HL-60 (cell line): ENCODE data around the gene CFAP46.

ENCODE experiments used
- CTCF ChIP-seq: IDR thresholded peaks from one replicate; pipeline ENCODE4 v1.5.1; 2011; ENCODE audit warnings: low read length, control low read depth, inconsistent platforms; ENCODE audit not compliant: insufficient read depth
- GABPA ChIP-seq: IDR thresholded peaks from 2 replicates; pipeline ENCODE4 v1.6.1; 2012; ENCODE audit warnings: low read depth
- POLR2AphosphoS5 ChIP-seq: IDR thresholded peaks from 2 replicates; pipeline ENCODE4 v1.6.1; 2012; ENCODE audit warnings: low read depth
- TF ChIP-seq, protein P1 (sequence below): IDR thresholded peaks from 2 replicates; pipeline ENCODE4 v1.6.1; 2012; ENCODE audit warnings: low read depth; ENCODE audit not compliant: insufficient replicate concordance

DNA sequence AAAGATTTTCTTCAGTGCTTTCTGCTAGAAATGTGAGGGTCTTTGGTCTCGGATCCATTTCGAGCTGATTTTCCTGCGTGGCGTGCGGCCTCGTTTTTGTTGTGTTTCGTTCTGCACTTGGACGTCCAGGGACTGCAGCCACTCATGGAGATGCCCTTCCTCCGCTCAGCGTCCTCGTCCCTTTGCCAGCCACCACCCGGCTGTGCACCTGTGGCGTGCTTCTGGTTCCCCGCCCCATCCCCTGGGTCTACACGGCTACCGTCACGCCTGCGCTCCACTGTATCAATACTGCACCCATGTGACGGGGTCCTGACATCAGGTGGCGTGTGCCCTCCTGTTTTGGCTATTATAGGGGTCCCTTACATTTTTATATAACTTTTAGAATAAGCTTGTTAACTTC lies 113.7 kb downstream of the CFAP46 start:
- TF ChIP-seq CTCF: no peak
- TF ChIP-seq POLR2AphosphoS5: no peak
- TF ChIP-seq, protein P1, sequence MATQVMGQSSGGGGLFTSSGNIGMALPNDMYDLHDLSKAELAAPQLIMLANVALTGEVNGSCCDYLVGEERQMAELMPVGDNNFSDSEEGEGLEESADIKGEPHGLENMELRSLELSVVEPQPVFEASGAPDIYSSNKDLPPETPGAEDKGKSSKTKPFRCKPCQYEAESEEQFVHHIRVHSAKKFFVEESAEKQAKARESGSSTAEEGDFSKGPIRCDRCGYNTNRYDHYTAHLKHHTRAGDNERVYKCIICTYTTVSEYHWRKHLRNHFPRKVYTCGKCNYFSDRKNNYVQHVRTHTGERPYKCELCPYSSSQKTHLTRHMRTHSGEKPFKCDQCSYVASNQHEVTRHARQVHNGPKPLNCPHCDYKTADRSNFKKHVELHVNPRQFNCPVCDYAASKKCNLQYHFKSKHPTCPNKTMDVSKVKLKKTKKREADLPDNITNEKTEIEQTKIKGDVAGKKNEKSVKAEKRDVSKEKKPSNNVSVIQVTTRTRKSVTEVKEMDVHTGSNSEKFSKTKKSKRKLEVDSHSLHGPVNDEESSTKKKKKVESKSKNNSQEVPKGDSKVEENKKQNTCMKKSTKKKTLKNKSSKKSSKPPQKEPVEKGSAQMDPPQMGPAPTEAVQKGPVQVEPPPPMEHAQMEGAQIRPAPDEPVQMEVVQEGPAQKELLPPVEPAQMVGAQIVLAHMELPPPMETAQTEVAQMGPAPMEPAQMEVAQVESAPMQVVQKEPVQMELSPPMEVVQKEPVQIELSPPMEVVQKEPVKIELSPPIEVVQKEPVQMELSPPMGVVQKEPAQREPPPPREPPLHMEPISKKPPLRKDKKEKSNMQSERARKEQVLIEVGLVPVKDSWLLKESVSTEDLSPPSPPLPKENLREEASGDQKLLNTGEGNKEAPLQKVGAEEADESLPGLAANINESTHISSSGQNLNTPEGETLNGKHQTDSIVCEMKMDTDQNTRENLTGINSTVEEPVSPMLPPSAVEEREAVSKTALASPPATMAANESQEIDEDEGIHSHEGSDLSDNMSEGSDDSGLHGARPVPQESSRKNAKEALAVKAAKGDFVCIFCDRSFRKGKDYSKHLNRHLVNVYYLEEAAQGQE: no peak
- TF ChIP-seq GABPA: no peak
